GM19328 (cell line): ENCODE results near the gene LRRC4B.
"Not testable (repeated sequence)": the region's sequence is repeated elsewhere in the genome, so short reads cannot be mapped to it uniquely, and the experiment has no call there.

Source experiments
- ATAC-seq: cut with Tn5 transposase; IDR thresholded peaks from one replicate; pipeline ENCODE4 v1.9.1; 2021; ENCODE audit warnings: mild to moderate bottlenecking, moderate library complexity; ENCODE audit not compliant: unreplicated experiment

LRRC4B gene

GRCh38 chr19:50489461-50490011 is 78.7 kb downstream of the LRRC4B start:
- ATAC-seq = no peak

- ATAC-seq = no peak
Measured at GRCh38 chr19:50488389-50489194, 79.6 kb downstream of the LRRC4B start.

GRCh38 chr19:50486823-50487515 is 81.3 kb downstream of the LRRC4B start:
- no peak for ATAC-seq

- ATAC-seq = no peak
Measured at GRCh38 chr19:50485284-50485955, 82.8 kb downstream of the LRRC4B start.

GRCh38 chr19:50482916-50483315 is 85.3 kb downstream of the LRRC4B start:
- ATAC-seq = no peak

GRCh38 chr19:50482271-50482855 is 85.9 kb downstream of the LRRC4B start:
- ATAC-seq = no peak

GRCh38 chr19:50481351-50482149 is 86.7 kb downstream of the LRRC4B start:
- ATAC-seq = no peak

GRCh38 chr19:50480281-50481111 is 87.7 kb downstream of the LRRC4B start:
- no peak for ATAC-seq

GRCh38 chr19:50479761-50480251 is 88.4 kb downstream of the LRRC4B start:
- ATAC-seq = no peak

GRCh38 chr19:50478901-50479715 is 89.1 kb downstream of the LRRC4B start:
- no peak for ATAC-seq

- ATAC-seq = no peak
Measured at GRCh38 chr19:50477751-50478515, 90.3 kb downstream of the LRRC4B start.

GRCh38 chr19:50476907-50477238 is 91.4 kb downstream of the LRRC4B start:
- no peak for ATAC-seq

GRCh38 chr19:50476224-50476906 is 91.9 kb downstream of the LRRC4B start, which contains the start of the genes EMC10 and GARIN5A:
Gene EMC10 (plus strand): TSS chr19:50476507. CDS start chr19:50476545, 38 bp downstream.
Gene GARIN5A (minus strand): TSS chr19:50476848. CDS start chr19:50476388, 460 bp downstream.
- ATAC-seq = peak; percentile 88

- no peak for ATAC-seq
Measured at GRCh38 chr19:50475736-50476223, 92.5 kb downstream of the LRRC4B start.

GRCh38 chr19:50475101-50475568 is 93.1 kb downstream of the LRRC4B start:
- ATAC-seq = no peak

- ATAC-seq = not testable (repeated sequence)
Measured at GRCh38 chr19:50473336-50473735, 94.9 kb downstream of the LRRC4B start.

- no peak for ATAC-seq
Measured at GRCh38 chr19:50468818-50469217, 99.4 kb downstream of the LRRC4B start.
